OCI-LY1 (cell line): ENCODE results near the gene ZC3H18.

Source experiments
- CTCF ChIP-seq: fragments of 200-600 bp; sonication (generic), shearing (Covaris generic); IDR thresholded peaks from 2 replicates; pipeline ENCODE4 v1.5.1; 2017; ENCODE audit warnings: mild to moderate bottlenecking, antibody characterized with exemption, low read length, moderate library complexity, mixed read lengths
- EZH2 ChIP-seq: fragments of 200-600 bp; sonication (generic), shearing (Covaris generic); IDR thresholded peaks from 2 replicates; pipeline ENCODE4 v1.8.0; 2017; ENCODE audit warnings: borderline replicate concordance, mixed run types, mild to moderate bottlenecking, antibody characterized with exemption, low read length, moderate library complexity, mixed read lengths

GRCh38 chr16:88530051-88530857, 39.9 kb upstream of the ZC3H18 start:
- TF ChIP-seq CTCF, result no peak
- TF ChIP-seq EZH2, result no peak
